HG02610 (cell line): ENCODE data around the gene CAPN10.
"Not testable (repeated sequence)": the region's sequence is repeated elsewhere in the genome, so short reads cannot be mapped to it uniquely, and the experiment has no call there.

Experiments used
- ATAC-seq: cut with Tn5 transposase; IDR thresholded peaks from one replicate; pipeline ENCODE4 v1.9.1; 2021; ENCODE audit warnings: mild to moderate bottlenecking, moderate library complexity; ENCODE audit not compliant: unreplicated experiment

Gene CAPN10

DNA sequence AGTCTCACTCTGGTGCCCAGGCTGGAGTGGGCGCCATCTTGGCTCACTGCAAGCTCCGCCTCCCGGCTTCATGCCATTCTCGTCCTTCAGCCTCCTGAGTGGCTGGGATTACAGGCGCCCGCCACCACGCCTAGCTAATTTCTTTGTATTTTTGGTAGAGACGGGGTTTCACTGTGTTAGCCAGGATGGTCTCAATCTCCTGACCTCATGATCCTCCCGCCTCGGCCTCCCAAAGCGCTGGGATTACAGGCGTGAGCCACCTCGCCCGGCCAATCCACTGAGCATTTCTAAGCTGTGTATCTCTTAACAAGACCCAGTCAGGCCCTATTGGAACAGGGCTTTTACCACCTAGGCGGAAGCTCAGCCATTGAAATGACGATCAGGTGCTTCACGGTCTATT is 23.3 kb upstream of the CAPN10 start:
- ATAC-seq, result not testable (repeated sequence)

DNA sequence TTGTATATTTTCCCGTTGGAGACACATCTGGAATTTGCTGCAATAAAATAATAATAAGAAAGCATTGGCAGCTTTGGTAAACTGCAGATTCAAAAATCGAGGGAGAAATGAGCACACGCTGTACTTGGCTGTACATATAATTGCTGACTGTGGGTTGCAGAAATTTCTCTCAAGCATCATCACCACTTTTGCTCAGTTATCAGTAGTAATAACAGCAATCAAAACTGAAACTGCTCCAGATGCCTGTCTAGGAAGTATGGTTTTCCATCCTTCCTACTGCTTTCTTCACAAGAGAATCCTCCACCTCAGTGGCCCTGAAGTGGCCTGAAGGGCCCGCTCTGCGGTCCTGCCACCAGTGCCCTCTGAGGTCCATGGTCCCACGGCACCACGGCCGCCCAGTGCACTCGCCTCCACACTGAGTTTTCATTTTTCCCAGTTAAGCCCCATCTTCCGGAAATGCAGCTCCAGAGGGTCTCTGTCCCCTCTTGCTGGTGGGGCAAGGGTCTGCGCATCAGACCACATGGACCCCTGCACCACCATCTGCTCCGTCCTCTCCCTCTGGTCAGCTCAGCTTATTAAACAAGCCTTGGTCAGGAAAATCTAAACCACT is 22.5 kb upstream of the CAPN10 start:
- ATAC-seq, result no peak

DNA sequence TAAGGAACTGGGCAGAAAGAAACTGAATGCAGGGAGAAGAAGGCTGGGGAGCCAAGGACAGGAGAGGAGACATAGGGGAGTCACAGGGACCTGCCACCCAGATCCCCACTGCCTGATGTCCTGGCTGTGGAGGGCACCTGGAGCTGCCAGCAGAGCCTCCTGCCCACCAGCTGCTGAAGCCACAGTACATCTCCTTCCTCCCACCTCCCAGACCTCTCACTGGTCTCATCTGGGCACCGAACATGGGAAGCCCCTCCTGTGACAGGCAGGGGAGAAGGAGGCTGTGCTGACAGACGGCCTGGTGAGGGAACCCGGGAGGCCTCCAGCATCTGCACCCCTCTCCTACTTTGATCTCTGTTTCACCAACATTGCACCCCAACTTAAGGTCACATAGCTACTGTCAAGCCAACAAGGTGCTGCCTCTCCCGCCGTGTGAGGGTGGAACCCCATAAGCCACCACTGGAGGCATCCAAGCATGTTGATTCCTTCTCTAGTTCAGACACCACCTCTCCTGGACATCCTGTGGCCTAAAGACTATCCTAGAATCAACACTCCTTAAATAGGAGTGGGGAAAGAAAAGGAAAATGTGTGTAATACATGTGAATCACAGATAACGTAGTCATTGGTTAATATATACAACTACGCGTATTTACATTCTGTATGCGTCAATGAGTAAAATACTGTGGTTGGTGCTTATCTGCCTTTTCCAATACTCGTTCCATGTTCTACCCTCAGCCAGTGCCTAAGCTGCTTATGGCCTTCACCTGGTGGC is 21.8 kb upstream of the CAPN10 start:
- ATAC-seq, result no peak

DNA sequence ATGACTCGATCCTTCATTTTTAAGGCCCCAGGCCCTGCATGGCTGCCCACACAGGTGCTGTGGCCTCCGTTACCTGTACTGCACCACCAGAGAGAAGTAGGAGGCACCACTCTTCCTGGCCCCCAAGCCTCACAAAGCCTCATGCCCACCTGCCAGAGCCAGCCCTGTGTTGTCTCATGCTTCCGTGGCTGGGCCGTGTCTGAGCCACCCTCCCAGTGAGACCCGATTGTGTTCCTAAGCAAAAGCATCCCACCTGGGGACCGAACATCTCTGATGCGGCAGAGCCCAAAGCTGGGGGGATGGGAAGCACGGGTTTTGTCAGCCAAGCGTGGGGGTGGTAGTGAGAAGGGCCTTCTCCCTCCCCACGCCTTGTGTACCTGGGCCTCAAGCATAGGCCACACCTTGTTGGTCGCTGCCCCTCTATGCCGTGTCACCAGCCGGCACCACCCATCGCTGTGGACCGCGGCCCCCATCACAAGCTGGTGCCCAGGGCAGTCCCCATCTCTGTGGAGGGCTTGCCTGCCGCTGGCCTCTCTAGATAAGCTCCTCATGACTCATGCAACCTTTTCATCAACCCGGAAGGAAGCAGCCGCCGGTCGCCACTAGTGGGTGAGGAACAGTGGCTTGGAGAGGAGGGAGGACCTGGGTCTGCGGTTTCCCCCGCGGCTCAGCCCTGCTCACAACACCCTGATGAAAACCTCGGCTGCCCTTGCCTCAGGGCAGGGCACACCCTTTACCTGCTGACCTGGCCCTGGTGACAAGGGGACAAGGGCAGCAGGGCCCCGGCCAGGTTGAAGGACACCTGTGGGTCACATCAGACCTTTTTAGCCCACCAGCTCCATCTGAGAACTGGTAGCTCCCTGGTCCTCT is 21.0 kb upstream of the CAPN10 start:
- ATAC-seq, result peak; percentile 22

DNA sequence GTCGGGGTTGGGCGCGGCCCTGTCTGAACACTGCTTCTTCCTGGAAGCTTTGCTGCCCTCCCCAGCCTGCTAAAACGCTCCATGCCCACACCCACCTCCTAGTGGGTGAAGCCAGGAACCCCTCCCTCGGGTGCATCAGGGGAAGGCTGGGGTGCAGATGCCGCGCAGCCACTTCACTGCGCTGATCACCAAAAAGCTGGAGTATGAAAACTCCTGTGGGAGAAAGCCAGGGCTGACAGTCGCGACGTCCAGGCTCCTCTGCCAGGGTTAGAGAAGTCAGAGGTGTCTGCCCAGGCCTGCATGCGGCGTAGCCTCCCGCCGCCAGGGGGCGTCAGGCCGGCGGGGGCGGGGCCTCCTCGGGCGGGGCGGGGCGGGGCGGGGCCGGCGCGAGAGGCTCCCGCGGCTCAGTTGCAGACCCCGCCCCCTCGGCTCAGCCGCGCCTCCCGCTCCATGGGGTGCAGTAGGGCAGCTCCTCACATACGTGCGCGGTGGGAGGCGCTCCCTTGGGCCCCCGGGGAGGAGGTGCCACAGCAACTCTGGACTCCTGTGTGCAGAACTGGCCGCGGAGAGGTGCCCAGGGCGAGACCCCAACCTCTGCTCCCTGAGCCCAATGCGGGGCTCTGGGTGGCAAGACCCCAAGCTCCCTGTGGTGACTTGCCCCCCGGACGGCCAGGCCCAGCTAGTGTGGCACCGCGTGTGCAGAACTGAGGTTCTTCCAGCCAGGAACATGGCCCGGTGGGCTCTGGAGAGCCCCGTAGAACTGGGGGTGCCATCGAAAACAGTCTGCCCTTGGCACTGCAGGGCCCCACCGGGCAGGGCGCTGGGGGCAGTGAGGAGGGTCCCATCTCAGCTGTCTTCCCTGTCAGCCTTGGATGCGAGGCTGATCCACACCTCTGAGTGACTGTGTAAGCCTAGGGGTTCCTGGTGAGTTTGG is 20.1 kb upstream of the CAPN10 start:
- peak; percentile 40 for ATAC-seq

DNA sequence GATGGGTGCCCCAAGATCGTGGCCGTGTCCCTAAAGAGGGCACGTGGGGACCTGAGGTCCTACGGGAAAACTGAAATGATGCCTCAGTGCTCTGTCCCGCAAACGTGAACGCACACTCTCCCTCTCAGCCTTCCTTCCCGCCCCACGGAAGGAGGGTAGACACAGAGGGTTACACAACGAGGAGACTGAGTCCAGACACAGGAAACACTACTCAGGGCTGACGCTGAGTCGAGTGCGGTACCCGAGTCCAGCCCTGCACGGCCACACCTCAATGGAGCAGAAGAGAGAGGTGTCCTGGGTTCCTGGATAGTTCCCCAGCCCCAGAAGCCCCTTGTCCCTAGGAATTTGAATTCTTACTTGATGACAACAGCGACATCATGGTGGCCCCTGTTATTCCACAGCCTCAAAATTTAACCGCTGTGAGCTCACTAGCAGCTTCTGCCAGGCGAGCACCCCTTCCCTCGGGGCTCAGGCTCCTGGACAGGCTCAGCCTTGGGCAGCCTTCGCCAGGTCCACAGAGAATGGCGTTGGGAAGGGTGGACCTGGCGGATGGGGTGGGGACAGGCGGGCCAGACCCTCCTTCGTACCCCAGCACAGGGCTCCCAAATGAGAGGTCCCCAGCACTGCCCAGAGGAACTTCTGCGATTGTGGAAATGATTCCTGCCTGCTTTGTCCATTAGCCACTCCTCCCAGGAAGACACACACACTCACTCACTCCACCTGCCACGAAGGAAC is 19.2 kb upstream of the CAPN10 start:
- ATAC-seq, result no peak

DNA sequence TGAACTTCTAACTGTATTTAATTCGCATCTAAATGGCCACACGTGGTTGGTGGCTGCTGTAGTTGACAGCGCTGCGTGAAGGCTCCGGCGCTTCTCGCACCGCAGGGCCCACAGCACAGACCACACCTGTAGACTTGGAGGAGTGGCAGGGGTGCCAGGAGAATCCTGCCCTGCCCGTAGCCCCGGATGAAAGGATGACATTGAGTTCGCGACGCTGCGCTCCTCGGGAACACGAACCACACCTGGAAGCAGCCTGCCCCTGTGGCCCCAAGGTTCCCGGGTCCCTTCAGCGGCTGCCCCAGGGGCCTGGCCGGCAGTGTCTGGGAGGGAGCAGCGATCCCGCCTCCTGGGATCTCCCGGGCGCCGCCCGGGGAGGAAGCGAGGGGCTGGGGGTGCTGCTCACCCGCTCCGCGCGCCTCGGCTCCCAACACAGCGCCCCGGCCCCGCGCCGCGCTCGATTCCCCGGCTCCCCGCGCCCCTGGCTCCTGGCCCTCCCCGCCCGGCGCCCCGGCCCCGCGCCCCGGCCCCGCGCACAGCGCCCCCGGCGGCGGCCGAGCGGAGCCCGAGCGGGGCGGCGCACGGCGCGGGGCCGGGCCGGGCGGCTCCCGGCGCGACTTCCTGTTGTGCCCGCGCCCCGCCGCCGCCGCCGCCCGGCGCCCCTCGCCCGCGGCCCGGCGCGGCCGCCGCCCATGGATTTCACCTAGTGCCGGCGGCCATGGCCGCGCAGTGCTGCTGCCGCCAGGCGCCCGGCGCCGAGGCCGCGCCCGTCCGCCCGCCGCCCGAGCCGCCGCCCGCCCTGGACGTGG is 18.5 kb upstream of the CAPN10 start, which contains the start of gene RNPEPL1:
Gene RNPEPL1, plus strand, starts transcription at position 613 of the 806 bp plus-strand sequence. Its CDS starts 103 bp downstream, at position 716.
- peak; percentile 31 for ATAC-seq

DNA sequence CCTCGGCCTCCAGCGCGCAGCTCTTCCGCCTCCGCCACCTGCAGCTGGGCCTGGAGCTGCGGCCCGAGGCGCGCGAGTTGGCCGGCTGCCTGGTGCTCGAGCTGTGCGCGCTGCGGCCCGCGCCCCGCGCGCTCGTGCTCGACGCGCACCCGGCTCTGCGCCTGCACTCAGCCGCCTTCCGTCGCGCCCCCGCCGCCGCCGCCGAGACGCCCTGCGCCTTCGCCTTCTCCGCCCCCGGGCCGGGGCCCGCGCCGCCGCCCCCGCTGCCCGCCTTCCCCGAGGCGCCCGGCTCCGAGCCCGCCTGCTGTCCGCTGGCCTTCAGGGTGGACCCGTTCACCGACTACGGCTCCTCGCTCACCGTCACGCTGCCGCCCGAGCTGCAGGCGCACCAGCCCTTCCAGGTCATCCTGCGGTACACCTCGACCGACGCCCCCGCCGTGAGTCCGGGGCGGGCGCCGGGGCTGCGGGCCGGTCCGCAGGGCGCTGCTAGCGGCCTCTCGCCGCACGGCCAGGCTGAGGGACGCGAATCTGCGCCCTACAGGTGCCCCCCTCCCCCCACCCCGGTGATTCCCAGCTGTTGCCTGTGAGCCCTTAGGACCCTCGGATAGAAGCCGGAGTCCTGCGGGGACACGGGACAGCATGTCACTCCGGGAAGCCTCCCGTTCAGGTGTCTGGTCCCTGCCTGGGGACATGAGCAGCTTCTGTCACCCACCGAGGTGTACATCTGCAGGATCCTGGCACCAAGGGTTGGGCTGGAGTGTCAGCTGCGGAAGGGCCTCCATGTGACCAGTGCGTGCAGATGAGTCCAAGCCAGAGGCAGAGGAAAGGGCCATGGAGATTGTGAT is 17.6 kb upstream of the CAPN10 start:
- ATAC-seq, result peak; percentile 18

DNA sequence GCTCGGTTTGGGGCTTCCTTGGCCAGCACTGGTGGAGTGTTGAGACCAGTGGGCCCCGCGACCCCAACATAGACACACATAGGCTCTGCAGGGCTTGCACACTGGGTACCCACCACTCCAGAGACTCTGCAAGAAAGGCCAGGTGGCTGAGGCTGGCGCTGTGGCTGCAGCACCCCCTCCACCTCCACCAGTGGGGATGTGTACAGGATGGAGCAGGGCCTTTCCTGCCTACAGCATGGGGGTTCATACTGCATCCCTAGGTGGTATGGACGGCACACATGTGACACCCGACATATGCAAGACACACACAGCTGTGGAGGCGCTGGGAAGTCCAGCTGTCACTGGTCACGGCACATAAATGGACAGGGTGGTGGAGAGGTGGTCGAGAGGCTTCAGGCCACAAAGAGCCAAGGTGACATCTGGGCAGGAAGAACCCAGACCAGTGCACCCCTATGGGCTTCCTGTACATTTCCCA is 17.0 kb upstream of the CAPN10 start:
- no peak for ATAC-seq

DNA sequence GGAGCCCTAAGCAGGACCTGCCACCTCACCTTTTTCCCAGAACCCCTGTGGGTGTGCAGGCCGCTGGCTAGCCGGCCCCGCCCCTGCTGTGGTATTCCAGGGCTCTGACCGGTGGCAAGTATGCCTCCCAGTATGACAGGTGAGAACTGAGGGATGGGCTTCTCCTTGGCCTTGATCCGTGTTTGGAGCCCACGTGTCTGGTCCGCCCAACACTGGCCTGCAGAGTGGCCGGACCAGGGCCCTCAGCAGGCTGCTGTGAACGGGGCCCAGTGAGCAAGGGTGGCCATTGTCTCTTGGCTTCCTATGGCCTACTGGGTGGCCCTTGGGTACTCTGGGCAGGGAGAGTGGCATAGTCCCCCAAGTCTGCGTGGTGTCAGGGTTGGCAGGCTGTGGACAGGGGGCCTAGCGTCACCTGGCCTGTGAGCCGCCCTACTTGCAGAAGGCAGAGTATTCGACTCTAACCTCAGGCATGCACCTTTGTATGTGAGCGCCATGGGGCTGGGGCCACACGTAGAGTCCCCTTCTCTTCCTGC is 16.5 kb upstream of the CAPN10 start:
- no peak for ATAC-seq

DNA sequence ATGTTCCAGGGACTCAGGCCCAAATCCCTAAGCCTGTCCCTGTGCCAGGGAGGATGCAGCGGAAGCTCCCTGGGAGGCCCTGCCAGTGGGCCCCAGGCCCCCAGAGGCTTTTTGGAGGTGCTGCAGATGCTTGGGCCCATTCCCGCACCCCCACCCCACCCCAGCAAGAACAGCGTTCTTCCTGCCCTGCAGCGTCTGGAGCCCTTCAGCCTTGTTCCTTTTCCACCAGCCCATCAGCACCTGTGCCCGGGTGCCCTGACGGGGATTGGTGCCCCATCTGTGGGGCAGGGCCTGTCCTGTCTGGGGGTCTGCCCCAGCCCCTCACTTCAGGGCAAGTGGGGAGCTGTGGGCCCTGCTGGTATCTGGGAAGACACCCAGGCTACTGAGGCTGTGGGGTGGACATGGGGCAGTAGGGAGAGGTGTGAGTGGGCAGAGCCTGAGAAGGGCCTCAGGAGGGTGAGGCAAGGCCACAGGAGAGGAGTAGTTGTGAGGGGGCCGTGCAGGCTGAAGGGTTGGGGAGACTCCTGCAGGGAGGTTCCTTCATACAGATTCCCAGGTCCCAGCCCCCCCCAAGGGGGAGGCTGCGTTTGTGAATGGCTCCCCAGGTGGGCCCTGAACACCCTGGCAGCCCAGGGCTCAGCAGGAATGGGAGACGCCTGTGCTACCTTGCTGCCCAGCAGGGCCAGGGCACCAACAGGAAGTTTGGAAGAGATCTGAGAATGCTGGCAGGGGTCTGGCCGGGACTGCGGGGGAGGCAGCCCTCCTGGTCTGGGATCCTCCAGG is 15.8 kb upstream of the CAPN10 start:
- no peak for ATAC-seq

DNA sequence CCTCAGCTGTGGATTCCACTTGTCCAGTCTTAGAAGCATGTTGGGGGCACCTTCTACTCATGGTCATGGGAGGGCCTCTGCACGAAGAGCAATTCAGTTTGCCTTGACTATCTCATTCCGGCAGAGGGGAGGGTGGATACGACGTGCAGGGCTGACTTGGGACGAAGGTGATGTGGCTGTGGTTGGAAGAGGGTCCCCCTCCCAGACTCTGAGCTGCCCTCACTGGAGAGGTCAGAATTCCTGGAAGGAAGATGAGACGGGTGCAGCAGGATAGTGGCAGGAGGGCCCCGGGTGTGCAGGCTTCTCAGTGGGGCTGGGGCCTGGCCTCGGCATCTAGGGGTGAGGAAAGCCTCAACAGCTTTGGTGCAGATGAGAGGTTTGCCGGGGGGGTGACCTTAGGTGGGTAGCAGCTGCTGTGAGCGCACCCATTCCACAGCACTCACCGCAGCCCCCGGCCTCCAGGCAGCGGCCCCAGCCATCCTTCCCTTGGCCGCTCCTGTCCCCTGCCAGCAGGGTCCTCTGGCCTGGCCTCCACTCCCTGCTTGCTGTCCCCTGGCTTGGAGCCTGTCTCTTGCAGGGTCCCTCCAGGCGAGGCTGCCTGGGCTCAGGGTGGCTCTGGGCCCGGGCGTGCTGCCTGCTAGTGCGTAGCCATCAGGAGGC is 15.1 kb upstream of the CAPN10 start:
- ATAC-seq, result no peak

DNA sequence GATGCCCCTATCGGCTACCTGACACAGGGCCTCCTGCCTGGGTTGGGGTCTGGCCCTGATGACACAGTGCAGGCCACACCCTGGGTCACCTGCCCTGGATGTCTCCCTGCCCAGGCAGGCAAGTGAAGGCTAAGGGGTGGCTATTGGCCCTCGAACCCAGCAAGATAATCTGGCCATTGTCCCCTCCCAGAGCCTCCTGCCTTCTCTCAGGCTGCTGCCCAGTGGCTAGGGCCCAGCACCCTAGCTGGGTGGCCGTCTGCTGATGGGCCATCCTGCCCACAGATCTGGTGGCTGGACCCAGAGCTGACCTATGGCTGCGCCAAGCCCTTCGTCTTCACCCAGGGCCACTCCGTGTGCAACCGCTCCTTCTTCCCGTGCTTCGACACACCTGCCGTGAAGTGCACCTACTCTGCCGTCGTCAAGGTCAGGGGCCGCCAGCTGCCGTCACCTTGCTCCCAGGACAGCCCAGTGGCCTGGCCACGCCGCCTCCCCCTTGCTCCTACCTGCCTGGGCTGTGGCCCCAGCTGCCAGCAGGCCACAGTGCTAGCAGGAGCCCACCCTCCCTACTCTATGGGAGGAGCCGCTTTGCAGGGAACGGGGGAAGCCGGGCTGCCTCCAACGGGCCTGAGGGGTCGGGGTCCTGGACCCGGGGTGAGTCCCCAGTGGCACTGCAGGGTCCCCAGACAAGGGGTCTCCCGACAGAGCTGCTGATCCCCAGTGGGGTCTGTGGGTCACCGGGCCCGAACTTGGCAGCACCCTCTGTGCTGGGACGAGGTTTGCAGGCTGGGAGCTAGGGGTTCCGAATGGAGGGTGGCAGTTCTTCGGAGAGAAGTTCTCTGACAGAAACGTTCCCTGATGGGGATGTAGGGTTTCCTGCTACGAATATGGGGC is 14.1 kb upstream of the CAPN10 start:
- no peak for ATAC-seq

DNA sequence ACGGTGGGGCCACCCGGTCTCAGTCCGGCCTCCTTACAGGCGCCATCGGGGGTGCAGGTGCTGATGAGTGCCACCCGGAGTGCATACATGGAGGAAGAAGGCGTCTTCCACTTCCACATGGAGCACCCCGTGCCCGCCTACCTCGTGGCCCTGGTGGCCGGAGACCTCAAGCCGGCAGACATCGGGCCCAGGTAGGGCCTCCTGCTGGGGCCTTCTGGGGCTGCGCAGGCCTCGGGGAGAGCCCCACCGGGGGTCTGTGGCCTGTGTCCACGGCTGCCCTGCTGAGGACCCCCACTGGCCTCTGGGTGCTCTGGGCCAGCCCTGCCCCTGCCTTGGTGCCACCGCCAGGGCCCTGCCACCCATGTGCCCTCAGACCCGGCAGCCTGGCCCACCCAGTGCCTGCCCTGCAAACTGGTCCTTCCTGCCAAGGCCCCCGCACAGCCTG is 13.4 kb upstream of the CAPN10 start:
- no peak for ATAC-seq
